ENCODE results near the gene HS3ST2.

The HS3ST2 gene

GRCh38 chr16:22813948-22814710 is at the start of gene HS3ST2:
Gene HS3ST2 (plus strand): TSS chr16:22814162. CDS start chr16:22814611, 449 bp downstream.
- DNase-seq = no peak

- no peak for DNase-seq
Observed at GRCh38 chr16:22764662-22765327, 49.2 kb upstream of the HS3ST2 start.

DNA sequence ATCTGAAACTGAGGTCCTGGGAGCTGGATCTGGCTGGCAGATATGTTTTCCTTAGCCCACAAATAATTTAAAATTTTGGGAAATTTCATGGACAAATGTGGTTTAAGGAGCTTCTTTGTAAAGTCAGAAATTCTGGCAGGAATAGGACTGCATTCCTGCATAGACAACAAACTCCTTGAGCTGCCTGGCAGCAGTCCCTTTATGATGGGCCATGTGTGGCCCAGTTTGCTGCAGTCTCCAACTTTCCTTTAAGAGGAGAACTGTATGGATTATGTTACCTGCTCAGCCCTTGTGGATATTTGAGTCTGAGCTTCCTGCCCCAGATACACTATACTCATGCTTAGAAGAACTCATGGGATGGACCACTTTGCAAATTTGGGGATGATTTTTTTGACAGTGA is 48.5 kb upstream of the HS3ST2 start:
- DNase-seq = no peak

- no peak for DNase-seq
Observed at GRCh38 chr16:22770866-22771265, 43.1 kb upstream of the HS3ST2 start.

GRCh38 chr16:22771551-22771950 is 42.4 kb upstream of the HS3ST2 start:
- DNase-seq = no peak

DNA sequence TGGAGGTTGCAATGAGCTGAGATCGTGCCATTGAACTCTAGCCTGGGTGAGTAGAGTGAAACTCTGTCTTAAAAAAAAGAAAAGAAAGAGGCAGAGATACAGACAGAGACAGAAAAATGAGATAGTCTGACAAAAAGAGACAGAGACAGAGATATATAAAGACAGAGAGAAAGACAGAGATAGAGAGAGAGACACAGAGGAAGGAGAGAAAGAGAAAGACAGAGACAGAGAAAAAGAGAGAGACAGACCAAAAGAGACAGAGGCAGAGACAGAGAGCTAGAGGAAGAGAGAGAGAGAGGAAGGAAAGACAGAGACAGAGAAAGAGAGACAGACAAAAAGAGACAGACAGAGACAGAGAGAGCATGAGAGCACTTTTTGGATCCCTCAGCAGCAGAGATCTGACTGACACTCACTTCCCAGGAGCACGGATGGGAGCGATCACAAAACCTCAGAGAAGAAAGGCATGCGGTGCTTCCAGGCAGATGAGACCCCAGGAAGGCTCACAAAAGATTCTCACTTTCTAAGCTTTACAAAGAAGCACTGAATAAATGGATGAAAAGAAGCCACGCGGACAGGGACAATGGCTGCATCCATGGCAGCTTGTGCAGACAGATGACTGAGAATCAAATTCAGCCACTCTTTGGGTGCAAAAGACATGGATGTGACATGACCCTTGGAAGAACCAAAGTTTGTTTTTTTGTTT is 38.6 kb upstream of the HS3ST2 start:
- DNase-seq = no peak

DNA sequence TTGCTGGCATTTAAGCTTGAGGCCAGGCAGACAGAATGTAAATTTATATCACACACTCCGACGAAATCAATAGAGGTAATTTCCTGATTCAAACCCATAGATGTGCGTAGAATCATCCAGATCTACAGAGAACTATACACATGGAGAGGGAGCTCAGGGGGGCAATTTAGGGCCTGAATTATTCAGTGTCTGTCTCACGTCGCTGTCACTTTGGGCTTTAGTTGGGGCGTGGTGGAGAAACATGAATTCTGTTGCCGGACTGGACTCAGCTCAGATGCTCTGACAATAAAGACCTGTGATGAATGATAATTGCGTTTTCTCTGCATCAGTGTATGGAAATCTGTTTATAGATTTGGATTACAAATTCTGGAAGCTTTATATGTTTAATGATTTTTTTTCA is 32.5 kb upstream of the HS3ST2 start:
- no peak for DNase-seq

DNA sequence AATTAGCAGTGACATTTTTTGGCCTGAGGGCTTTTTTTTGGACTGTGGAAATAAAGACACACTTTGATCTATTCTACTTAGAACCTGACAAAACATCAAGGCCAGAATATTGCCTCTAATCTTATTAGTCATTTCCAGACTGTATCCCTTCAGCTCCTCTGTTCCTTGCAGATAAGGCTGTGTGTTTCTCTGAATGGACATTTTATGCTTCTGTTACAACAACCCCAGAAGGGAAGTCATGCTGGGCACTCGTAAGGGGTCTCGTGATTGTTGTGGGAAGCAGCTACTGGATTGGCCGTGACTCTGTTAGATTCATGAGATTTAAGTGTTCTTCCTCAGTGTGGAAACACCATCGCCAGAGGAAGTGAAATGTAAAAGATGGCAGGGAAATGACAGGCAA is 31.6 kb upstream of the HS3ST2 start:
- no peak for DNase-seq

- no peak for DNase-seq
Observed at GRCh38 chr16:22784690-22785214, 29.2 kb upstream of the HS3ST2 start.

GRCh38 chr16:22785552-22785951 is 28.4 kb upstream of the HS3ST2 start:
- no peak for DNase-seq

GRCh38 chr16:22786284-22786683 is 27.7 kb upstream of the HS3ST2 start:
- no peak for DNase-seq

DNA sequence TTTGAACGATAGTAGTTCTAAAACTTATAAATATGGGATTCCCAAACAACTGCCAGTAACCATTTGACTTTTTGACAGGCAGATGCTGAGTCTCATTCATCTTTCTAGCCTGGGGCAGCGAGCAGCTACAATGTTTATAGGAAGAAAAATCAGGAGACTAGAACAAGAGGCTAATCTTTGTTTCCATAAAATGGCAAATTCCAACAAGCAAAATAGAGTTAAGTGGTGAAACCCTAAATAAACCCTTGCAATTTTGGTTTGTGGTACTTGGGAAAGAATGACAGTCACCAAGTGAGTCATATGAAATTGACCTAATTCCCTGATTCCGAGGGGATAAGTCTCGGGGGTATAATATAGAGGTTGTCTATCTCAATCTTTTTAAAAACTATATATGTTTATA is 27.3 kb upstream of the HS3ST2 start:
- no peak for DNase-seq

- DNase-seq = no peak
Observed at GRCh38 chr16:22787466-22788192, 26.3 kb upstream of the HS3ST2 start.

DNA sequence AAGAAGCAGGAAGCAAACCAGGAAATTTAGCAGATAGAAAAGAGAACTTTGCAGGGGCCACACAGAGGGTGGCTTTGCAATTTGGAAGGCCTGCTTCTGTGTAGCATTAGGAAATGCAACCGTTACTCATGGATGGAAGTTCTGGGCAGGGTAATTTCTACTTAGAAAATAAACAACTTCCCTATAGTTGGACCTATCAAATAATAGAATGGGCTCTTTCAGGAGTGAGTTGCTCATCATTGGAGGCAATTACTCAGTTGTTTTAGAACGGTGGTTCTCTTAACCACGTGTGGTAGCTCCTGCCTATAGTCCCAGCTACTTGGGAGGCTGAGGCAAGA is 25.8 kb upstream of the HS3ST2 start:
- DNase-seq = no peak

DNA sequence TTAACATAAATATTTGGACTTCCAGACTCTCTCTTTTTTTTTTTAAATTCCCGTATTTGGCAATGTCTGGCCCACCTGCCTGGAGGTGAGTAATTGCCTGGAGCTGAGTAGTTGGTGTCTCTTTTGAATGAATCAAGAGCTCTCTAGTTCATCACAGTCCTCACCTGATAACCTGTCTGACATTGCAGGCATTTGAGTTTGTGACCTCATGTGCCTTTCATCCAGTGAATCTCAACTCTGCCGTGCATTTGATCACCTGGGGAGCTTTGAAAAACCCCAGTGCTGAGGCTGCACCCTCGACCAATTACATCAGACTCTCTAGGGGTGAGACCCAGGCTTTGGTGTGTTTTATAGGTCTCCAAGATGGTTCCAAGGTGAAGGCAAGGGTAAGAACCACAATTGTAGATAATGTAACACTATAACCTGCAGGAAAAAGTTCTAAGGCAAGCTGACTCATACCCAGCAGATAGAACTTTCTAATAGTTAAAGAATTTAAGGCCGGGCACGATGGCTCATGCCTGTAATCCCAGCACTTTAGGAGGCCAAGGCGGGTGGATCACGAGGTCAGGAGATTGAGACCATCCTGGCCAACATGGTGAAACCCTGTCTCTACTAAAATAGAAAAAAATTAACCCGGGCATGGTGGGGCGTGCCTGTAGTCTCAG is 24.5 kb upstream of the HS3ST2 start:
- DNase-seq = no peak

DNA sequence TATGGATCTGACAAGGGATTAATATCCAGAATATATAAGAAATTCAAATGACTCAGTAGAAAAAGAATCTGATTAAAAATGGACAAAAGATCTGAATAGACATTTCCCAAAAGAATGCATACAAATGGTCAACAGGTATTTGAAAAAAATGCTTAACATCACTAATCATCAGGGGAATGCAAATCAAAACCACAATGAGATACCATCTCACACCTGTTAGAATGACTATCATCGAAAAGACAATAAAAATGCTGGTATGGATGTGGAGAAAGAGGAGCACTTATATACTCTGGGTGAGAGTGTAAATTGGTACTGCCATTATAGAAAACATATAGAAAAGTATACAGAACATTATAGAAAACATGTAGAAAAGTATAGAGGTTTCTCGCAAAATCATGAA is 16.4 kb upstream of the HS3ST2 start:
- no peak for DNase-seq

DNA sequence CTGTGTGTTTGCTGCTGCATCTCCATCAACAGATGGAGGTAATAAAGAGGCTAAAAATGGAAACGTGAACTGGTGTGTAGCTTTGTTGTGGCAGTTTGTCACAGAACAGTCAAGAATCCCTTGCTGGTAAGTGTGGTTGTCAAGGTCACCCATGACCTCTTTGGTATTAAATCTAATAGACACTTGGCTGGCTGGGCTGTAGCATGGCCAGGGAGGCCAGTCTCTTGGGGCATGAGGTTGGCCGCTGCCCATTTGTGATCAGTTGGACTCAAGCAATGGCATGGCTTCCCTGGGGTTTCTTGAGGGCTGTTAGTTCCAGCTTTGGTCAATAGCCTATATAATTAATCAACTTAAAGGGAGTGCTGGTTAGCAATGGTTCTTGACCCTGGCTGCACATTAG is 14.8 kb upstream of the HS3ST2 start:
- DNase-seq = no peak

DNA sequence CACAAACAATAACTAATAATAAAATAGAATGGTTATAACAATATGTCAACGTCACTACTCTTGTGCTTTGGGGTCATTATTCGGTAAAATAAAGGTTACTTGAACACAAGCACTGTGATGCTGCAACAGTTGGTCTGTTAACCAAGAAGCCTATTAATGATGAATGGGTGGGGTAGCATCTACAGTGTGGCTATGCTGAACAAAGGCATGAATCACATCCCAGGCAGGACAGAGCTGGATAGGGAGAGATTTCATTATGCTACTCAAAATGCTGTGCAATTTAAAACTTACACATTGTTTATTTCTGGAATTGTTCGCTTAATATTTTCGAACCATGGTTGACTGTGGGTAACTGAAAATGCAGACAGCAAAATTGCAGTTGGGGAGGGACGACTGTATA is 9.1 kb upstream of the HS3ST2 start:
- DNase-seq = no peak

DNA sequence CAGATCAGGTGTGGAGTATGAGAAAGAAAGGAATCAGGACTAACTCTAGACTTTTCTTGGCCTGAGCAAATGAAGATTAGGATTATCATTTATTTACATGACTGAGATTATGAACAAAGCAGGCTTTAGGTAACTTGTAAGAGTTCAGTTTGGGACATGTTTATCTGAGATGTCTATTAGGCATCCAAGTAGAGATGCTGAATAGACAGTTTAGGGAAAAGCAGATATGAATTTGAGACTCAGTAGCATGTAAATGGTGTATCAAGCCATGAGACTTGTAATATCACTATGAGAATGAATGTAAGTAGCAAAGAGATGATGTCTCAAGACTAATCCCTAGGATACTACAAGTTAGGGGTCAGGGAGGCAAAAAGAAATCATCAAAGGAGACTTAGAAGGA is 8.6 kb upstream of the HS3ST2 start:
- DNase-seq = no peak

GRCh38 chr16:22806811-22807210 is 7.2 kb upstream of the HS3ST2 start:
- no peak for DNase-seq

GRCh38 chr16:22810226-22810625 is 3.7 kb upstream of the HS3ST2 start:
- no peak for DNase-seq

- DNase-seq = no peak
Observed at GRCh38 chr16:22813223-22813947, 577 bp upstream of the HS3ST2 start.
